GM19043 (cell line): Measurements from ENCODE around the gene NGRN.
"Not testable (repeated sequence)": the region's sequence is repeated elsewhere in the genome, so short reads cannot be mapped to it uniquely, and the experiment has no call there.

Source experiments
- ATAC-seq: cut with Tn5 transposase; IDR thresholded peaks from one replicate; pipeline ENCODE4 v1.9.1; 2021; ENCODE audit warnings: low read depth; ENCODE audit not compliant: unreplicated experiment

NGRN gene

GRCh38 chr15:90271459-90272166 lies 6.1 kb downstream of the NGRN start:
- ATAC-seq = no peak

- not testable (repeated sequence) for ATAC-seq
Measured at GRCh38 chr15:90278467-90278866, 13.0 kb downstream of the NGRN start.

GRCh38 chr15:90280743-90281142 lies 15.3 kb downstream of the NGRN start:
- not testable (repeated sequence) for ATAC-seq

GRCh38 chr15:90281637-90282036 lies 16.2 kb downstream of the NGRN start:
- ATAC-seq = not testable (repeated sequence)

GRCh38 chr15:90286678-90287077 lies 21.2 kb downstream of the NGRN start:
- no peak for ATAC-seq

- no peak for ATAC-seq
Measured at GRCh38 chr15:90287101-90287500, 21.6 kb downstream of the NGRN start.

GRCh38 chr15:90287946-90288345 lies 22.5 kb downstream of the NGRN start:
- no peak for ATAC-seq

GRCh38 chr15:90291679-90292356 lies 26.3 kb downstream of the NGRN start:
- ATAC-seq = no peak

GRCh38 chr15:90293040-90293810 lies 27.8 kb downstream of the NGRN start:
- ATAC-seq = not testable (repeated sequence)

GRCh38 chr15:90294159-90294558 lies 28.7 kb downstream of the NGRN start:
- ATAC-seq = no peak

GRCh38 chr15:90294601-90295269 lies 29.3 kb downstream of the NGRN start:
- no peak for ATAC-seq

GRCh38 chr15:90295270-90295648 lies 29.8 kb downstream of the NGRN start:
- no peak for ATAC-seq

- not testable (repeated sequence) for ATAC-seq
Measured at GRCh38 chr15:90296316-90296884, 30.9 kb downstream of the NGRN start.

- ATAC-seq = no peak
Measured at GRCh38 chr15:90297021-90297420, 31.5 kb downstream of the NGRN start.

- no peak for ATAC-seq
Measured at GRCh38 chr15:90300541-90300940, 35.1 kb downstream of the NGRN start.

GRCh38 chr15:90300988-90301706 lies 35.7 kb downstream of the NGRN start:
- no peak for ATAC-seq

- ATAC-seq = no peak
Measured at GRCh38 chr15:90301707-90302300, 36.3 kb downstream of the NGRN start.

- ATAC-seq = not testable (repeated sequence)
Measured at GRCh38 chr15:90305355-90305754, 39.9 kb downstream of the NGRN start.

GRCh38 chr15:90305932-90306331 lies 40.5 kb downstream of the NGRN start:
- no peak for ATAC-seq

GRCh38 chr15:90306560-90306959 lies 41.1 kb downstream of the NGRN start:
- no peak for ATAC-seq
